ENCODE results near the gene LIMS1.
"Not testable (repeated sequence)": the region's sequence is repeated elsewhere in the genome, so short reads cannot be mapped to it uniquely, and the experiment has no call there.

Gene LIMS1

DNA sequence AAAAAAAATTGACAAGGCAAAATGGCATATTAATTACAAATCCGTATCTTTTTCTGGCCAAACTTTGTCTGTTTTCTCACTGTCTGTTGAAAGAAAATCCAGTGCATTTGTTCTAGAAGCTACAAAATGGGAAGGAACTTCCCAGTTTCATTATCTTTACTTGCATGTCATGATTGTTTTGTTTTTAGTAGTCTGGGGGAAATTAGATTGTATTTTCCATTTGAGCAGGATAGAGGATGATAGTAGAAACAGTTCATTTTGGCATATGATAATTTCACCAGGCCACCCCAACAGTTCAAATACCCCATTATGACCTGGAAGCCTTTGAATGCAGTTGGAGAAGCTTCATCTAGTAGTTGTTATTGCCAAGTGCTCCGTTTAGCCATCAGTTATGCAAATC is 107.5 kb downstream of the LIMS1 start:
- DNase-seq, result no peak

DNA sequence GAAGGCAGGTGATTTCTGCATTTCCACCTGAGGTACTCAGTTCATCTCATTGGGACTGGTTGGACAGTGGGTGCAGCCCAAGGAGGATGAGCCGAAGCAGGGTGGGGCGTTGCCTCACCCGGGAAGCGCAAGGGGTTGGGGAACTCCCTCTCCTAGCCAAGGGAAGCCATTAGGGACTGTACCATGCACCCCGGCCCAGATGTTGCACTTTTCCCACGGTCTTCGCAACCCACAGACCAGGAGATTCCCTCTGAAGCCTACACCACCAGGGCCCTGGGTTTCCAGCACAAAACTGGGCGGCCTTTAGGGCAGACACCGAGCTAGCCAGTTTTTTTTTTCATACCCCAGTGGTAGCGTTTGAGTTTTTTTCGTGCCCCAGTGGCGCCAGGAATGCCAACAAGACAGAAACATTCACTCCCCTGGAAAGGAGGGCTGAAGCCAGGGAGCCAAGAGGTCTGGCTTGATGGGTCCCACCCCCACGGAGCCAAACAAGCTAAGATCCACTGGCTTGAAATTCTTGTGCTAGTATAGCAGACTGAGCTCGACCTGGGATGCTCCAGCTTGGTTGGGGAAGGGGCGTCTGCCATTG is 109.1 kb downstream of the LIMS1 start:
- no peak for DNase-seq

DNA sequence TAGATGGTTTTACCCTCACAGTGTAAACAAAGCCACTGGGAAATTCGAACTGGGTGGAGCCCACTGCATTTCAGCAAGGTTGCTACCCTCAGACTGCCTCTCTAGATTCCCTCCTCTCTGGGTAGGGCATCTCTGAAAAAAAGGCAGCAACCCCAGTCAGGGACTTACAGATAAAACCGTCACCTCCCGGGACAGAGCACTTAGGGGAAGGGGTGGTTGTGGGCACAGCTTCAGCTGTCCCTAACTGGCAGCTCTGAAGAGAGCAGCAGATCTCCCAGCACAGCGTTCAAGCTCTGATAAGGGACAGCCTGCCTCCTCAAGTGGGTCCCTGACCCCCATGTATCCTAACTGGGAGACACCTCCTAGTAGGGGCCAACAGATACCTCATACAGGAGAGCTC is 109.6 kb downstream of the LIMS1 start:
- not testable (repeated sequence) for DNase-seq

DNA sequence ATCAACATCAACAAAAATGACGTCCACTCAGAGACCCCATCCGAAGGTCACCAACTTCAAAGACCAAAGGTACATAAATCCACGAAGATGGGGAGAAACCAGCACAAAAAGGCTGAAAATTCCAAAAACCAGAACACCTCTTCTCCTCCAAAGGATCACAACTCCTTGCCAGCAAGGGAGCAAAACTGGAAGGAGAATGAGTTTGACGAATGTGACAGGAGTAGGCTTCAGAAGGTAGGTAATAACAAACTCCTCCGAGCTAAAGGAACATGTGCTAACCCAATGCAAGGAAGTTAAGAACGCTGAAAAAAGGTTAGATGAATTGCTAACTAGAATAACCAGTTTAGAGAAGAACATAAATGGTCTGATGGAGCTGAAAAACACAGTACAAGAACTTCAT is 110.2 kb downstream of the LIMS1 start:
- not testable (repeated sequence) for DNase-seq

DNA sequence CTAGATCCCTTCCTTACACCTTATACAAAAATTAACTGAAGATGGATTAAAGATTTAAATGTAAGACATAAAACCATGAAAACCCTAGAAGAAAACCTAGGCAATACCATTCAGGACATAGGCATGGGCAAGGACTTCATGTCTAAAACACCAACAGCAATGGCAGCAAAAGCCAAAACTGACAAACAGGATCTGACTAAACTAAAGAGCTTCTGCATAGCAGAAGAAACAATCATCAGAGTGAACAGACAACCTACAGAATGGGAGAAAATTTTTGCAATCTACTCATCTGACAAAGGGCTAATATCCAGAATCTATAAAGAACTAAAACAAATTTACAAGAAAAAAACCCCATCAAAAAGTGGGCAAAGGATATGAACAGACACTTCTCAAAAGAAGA is 114.5 kb downstream of the LIMS1 start:
- DNase-seq, result not testable (repeated sequence)

DNA sequence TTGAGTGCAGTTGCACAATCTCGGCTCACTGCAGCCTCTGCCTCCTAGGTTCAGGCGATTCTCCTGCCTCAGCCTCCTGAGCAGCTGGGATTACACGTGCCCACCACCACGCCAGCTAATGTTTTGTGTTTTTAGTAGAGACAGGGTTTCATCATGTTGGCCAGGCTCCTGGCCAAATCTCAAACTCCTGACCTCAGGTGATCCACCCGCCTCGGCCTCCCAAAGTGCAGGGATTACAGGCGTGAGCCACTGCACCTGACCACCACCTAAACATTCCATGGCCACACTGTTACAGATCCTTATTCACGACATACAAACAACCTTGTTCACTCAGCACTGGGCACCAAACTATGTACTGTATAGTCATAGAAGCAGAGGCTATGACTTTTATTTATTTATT is 116.2 kb downstream of the LIMS1 start:
- not testable (repeated sequence) for DNase-seq

DNA sequence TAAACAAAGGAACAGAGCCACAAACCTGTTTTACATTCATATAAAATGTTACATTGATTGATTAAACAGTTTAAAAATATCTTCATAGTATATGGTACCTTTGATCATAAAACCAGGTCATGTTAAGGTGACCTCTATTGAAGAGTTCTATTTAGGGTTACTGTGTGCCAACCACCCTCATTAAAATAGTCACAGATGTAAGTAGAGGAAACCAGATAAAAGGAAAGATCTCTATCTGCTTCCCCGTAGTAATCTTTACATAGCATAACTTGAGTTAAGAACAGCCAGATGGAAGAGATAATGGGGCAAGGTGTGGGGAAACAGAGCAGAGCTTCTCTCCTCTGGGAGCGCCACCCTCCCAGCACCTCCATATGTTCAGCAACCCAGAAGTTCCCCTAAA is 117.2 kb downstream of the LIMS1 start:
- DNase-seq, result not testable (repeated sequence)

DNA sequence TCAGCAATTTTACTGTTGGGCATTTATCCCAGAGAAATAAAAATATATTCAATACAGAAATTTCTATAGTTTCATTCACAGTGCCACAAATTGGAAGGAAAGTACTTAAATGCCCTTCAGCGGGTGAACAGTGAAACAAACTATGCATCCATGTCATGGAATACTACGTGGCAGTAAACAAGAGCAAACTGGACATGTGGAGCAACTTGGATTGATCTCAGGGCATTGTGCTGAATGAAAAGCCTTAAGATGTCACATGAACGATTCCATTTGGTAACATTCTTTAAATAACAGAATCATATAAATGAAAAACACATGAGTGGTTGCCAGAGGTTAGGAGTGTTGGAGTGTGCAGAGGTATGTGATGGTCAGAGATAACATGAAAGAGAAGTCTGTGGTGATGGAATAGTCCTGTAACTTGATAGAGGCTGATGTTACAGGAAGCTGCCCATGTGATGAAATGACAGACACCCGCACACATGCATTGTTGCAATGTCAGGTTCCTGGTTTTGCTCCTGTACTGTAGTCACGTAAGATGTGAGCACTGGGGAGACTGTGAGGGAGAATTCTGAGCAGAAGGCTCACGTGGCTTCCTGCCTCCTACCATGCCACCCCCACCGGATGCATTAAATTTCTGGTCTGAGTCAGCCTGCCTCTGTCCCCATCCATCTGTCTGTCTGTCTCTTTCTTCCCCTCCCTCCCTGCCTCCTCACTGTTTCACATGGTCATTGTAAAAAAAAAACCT is 118.1 kb downstream of the LIMS1 start:
- DNase-seq, result not testable (repeated sequence)

DNA sequence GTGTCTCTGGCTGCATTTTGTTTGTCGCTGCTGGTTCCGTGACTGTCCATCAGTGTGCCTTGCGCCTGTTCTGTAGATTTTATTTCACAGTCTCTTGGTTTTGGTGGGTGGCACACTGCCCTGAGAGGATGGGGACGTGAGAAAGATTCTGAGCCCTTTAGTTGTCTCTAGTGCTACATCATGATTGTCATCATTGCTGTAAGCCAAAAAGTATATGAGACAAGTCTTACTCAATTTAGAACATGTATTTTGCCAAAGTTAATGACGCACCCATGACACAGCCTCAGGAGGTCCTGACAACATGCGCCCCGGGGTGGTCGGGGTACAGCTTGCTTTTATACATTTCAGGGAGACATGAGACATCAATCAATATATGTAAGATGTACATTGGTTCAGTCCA is 119.2 kb downstream of the LIMS1 start:
- not testable (repeated sequence) for DNase-seq

DNA sequence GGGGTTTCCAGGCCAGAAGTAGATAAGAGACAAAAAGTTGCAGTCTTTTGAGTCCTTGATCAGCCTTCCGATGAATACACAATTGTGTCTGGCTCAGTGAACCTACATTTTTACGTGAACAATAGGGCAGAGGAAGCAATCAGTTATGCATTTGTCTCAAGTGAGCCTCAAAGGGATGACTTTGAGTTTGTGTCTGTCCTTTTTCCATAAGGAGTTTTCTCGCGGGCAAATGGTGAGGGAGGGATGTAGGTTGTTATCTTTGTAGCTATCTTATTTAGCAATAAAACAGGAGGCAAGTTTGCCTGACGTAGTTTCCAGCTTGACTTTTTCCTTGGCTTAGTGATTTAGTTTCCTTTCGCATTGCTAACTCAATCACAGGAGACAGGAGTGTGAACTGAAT is 119.6 kb downstream of the LIMS1 start:
- DNase-seq, result not testable (repeated sequence)

DNA sequence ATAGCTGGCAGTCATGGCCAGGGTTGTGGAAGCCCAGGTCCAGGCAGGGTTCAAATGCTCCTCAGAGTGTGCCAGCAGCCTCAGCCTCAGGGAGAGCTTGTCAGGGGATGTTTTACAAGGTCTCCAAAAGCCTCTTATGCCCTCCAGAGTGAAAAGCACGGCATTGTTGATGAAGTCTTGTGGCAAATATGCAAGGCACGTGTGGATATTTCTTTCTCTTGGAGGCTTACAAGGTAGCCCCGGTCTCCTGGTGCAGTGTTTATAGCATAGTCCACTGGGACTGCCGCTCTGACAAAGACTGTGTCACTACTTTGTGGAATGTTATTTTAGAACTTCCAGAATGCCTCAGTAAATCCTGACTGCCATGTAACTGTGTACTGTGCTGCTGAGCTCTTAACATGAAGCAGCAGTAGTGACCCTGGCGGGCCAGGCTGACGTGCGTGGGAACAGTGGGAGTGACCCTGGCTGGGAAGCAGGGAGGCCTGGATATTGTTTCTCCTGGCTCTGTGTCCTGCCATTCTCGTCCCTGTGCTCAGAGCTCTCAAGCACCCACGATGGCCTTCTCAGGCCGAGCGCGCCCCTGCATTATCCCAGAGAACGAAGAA is 120.4 kb downstream of the LIMS1 start:
- DNase-seq, result not testable (repeated sequence)

DNA sequence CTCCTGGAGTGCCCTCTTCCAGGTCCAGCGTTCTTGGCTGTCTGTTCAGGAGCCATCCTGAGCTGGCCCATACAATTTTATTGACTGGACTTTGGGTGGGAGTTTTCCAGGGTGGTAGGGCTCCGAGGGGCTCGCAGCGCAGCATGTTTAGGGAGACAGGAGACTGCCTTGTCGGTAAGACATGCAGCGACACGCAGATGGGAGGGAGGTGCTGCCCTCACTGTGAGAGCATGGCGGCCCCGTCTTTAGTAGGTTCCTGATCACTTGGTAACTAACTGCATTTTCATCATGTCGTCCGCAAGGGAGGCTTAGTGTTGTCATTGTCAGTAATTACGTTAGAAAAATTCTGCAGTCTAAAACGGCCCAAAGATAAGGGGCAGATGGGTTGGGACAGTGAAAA is 121.0 kb downstream of the LIMS1 start:
- DNase-seq, result not testable (repeated sequence)

DNA sequence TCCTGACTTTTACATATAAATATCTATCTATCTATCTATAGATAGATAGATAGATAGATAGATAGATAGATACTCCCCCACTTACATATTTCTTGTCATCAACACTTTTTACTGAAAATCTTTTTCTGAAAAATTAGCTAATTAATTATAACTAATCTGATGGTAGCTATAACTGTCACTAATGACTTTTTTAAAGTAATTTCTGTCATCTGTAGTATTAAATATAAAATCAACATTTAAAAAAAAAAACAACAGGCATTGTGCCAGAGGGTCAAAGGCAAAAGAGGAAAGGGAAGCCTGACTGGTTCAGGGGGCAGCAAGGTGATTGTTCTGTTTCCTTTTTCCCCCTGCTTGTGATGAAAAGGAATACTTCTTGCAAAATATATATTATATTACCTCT is 122.0 kb downstream of the LIMS1 start:
- not testable (repeated sequence) for DNase-seq

DNA sequence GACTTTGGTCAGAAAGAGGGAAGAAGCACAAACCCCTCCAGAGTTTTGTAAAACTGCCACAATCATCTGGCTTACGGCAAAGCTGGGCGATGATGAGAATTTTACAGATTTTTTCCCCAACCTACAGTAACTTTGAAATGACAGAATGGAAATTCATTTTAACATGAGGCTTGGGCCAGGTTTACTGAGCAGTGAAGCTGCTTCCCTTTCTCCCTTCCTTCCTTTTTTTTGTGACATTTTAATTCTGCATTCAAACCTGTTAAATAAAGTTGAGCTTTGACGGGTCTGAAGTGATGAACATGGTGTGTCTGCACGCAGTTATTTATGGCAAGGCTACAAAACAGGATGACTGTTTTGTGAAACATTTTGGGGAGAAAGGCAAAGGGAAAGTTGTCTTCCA is 123.2 kb downstream of the LIMS1 start:
- not testable (repeated sequence) for DNase-seq

DNA sequence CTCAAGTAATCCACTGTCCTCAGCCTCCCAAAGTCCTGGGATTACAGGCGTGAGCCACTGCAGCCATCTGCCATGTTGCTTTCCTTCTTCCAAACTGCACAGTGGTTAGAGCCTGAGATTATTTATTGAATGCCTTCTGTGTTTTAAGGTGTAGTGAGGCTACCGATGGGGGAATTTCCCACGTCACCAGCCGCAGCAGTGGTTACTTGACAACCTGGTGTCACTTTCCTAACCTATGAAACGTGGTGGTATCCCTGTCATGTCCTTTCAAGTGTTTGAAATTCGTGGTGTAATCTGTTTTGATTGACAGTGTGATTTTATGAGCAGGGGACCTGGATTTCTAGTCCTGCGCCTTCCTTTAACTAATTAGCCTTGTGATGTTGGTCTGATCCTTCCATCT is 124.3 kb downstream of the LIMS1 start:
- not testable (repeated sequence) for DNase-seq

DNA sequence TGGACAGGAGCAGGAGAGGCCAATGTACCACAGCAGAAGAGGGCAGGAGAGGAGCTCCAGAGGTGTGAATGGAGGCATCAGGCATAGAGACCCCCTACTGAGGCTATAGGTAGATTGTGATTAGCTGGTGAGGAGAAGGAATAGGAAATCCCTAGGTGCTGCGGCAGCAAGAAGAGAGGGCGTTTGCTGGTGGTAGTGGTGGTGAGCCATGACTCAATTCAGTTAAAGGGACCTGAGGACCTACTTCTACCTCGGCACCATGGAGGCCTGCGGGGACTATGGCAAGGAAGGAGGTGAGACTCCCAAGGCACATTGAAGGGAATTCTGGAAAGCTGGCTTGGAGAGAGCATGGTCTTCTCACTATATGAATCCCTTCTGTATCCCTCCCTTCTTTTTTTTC is 127.2 kb downstream of the LIMS1 start:
- DNase-seq, result not testable (repeated sequence)

DNA sequence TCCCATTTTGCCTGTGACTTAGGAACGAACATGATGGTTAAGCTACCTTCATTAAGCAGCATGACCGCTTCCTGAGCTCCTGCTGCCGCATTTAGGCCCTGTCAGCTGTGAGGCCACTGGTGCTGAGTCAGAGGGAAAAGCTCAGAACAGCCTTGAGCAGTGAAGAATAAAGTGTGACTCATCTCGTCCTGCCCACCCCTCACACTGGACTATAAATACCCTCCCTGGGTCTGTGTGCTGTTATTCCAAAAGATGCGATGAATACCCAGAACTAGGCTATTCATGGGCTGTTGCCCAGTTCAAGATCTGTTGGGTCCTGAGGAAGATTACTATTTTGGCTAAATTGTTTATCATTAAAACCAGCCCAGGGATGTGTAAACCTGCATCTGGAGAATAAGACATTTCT is 127.9 kb downstream of the LIMS1 start:
- not testable (repeated sequence) for DNase-seq

DNA sequence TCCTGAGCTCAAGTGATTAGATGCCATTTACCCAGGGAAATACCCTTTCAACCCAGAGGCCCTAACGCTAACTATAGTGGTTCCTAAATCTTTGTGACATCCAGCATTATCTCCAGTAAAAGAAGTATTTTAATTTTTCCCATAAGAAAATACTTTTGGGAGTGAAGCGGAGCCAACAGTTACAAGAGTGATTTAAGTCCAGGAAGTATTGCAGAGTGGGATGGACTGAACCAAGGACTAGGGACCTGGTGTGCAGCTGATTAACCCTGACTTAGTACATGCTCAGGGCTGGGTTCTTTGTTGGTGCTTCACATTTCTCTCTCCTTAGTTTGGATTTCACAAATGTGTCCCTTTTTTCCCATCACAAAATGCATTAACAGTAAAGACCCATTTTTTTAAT is 129.1 kb downstream of the LIMS1 start:
- DNase-seq, result not testable (repeated sequence)

DNA sequence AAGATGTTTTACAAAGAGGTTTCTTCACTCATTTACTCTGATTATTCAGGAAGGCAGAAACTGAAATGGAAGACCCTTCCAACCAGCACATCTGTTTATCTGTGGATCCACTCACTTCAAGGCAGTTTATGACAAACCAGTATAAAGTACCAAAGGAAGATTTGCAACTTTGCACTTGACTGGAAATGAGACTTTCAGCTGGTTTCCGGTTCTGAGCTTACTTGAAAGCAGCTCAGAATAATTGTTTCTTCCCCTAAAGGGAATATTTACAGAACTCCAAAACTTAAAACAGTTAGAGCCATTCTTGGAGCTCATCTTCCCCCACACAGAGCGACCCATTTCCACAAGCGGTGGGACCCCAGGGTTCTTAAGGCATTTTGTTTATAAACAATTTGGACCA is 129.8 kb downstream of the LIMS1 start:
- not testable (repeated sequence) for DNase-seq

DNA sequence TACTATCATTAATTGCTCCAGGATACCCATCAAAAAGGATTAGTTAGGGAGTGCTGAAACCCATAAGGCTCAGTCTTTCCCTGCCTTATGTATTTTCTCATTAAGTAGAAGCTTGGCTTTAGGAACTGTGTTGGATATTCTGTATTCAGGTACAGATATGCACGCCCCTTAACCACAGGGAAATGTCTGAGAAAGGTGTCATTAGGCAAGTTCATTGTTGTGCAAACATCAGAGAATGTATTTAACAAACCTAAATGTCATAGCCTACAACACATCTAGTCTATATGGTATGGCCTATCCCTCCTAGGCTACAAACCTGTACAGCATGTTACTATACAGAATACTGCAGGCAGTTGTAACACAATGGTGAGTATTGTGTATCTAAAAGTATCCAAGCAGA is 130.7 kb downstream of the LIMS1 start:
- not testable (repeated sequence) for DNase-seq

DNA sequence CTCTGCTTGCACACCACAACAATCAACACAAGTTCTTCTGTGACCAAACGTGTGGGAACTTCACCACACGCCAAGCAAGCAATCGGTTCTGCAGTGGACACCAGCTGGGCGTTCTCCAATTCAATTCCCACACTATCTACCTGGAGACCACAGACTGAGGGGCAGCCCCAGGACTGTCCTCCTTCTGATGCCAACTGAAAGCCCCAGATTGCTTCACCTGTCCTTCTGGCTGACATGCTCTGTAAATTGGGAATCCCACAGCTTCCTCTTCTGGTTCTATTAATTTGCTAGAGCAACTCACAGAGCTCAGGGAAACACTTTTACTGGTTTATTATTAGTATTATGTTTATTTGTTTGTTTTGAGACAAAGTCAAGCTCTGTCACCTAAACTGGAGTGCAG is 131.7 kb downstream of the LIMS1 start:
- DNase-seq, result not testable (repeated sequence)

DNA sequence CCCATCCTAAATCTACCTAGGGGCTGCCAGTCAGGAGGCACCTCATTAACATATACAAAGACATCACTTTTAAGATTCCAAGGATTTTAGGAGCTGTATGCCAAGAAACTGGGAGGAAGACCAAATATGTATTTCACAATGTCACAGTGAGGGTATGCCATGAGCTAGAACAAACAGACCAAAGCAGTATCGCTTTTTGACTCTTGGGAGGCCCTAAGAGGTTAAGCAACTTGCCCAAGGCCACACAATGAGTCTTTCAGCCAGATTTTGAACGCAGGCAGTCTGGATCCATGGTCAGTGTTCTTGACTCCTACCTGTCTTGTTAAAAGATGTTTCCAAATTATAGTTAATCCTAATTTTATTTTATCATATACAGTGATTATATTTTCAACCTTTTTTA is 132.9 kb downstream of the LIMS1 start:
- DNase-seq, result not testable (repeated sequence)

DNA sequence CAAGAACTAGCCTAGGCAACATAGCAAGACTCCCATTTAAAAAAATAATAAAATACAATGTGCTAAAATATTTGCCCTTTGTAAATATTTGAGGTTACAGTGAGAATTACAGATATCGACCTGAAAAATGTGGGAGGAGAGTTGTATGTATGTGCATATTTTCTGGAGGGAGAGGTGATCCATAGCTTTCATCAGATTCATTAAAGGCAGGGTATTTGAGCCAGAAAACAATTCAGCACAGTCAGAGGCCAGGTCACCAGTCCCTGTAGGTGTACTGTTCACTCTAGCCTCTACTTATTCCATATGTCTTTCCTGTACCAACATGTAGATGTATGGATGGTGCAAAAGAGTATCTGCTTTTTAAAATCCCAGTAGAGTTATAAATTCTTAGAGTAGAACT is 136.0 kb downstream of the LIMS1 start:
- DNase-seq, result not testable (repeated sequence)

DNA sequence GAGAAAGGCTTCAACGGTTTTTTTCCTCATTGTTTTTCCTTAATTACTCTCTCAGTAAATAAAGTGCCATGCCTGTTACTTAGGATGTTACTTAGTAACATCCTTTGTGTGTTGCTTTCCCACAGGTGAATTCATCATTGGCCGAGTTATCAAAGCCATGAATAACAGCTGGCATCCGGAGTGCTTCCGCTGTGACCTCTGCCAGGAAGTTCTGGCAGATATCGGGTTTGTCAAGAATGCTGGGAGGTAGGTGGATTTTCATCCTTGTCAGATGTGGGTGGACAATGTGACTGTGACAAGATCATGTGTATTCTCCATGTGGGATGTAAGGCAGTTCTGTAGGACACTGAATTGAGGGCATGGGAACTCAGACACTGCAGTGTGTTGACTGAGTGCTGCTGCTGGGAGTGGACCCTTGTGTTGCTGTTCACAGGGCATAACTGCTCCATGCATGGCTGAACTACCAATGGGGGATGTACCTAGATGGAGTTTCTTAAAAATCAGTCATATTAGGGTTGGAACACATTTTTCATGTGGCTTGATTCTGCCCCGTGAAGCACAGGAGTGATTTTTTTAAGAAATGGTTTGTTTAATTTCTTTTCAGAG is 138.0 kb downstream of the LIMS1 start:
- not testable (repeated sequence) for DNase-seq
